NB4 (cell line): ENCODE results near the gene PGP.

Experiments used
- POLR2A ChIP-seq: IDR thresholded peaks from 2 replicates; pipeline ENCODE4 v1.6.1; 2011; ENCODE audit warnings: mild to moderate bottlenecking; ENCODE audit not compliant: insufficient read length; ENCODE audit errors: extremely low read depth
- TF ChIP-seq, protein P1 (sequence below): IDR thresholded peaks from one replicate; pipeline ENCODE4 v1.5.1; 2012; ENCODE audit warnings: low read depth, low read length

DNA sequence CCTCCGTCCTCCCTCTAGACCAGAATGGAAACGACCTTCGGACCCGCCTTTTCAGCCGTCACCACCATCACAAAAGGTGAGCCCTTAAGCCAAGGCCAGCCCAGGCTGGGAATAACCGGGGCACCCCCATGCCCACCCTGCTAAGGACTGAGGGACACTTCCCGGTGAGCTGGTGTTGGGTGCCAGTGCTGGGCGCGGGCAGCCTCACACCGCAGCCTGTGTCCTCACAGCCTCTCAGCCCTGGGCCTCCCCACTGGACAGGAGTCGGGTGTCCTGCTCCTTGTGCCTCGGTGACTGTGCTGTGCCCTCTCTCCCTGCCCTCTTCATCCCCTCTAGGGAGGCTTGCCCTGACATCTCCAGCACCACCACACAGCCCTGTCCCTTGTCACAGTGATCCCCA is 48.8 kb downstream of the PGP start:
- TF ChIP-seq, protein P1, sequence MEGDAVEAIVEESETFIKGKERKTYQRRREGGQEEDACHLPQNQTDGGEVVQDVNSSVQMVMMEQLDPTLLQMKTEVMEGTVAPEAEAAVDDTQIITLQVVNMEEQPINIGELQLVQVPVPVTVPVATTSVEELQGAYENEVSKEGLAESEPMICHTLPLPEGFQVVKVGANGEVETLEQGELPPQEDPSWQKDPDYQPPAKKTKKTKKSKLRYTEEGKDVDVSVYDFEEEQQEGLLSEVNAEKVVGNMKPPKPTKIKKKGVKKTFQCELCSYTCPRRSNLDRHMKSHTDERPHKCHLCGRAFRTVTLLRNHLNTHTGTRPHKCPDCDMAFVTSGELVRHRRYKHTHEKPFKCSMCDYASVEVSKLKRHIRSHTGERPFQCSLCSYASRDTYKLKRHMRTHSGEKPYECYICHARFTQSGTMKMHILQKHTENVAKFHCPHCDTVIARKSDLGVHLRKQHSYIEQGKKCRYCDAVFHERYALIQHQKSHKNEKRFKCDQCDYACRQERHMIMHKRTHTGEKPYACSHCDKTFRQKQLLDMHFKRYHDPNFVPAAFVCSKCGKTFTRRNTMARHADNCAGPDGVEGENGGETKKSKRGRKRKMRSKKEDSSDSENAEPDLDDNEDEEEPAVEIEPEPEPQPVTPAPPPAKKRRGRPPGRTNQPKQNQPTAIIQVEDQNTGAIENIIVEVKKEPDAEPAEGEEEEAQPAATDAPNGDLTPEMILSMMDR = no peak
- no peak for TF ChIP-seq POLR2A
